ENCODE measurements around the gene SLC46A2.

GRCh38 chr9:112867275-112867991, 23.2 kb downstream of the SLC46A2 start:
- TF ChIP-seq CTCF (conservative IDR thresholded peaks at IDR 0.05; ENCODE audit: low read depth, low read length) (no peak), EZH2 (IDR thresholded peaks at IDR 0.05; ENCODE audit: borderline replicate concordance, low read depth, low read length, poor library complexity, severe bottlenecking) (no peak)
